Sigmoid colon (tissue), 7 donors: ENCODE results near the gene CHST2. TPM values are rescaled to one million over a fixed set of nuclear protein-coding genes. Genes with fewer than 3 reads are reported as not detected.
"Not testable (repeated sequence)": the region's sequence is repeated elsewhere in the genome, so short reads cannot be mapped to it uniquely, and the experiment has no call there.

Experiments
- DNase-seq: peaks from one replicate; pipeline ENCODE4 v3.0.0-alpha.2; 2019
- H3K27ac ChIP-seq, 4 donors: fragments of 200-600 bp; sonication (generic); one replicate each; pipeline ENCODE4 v1.5.1; 2016 to 2019; ENCODE audit warnings: mild to moderate bottlenecking in 1 of 4
- H3K27me3 ChIP-seq, 3 donors: fragments of 200-600 bp; sonication (generic); one replicate each; pipeline ENCODE4 v1.5.1; 2019; ENCODE audit warnings: mild to moderate bottlenecking in 1 of 3
- H3K36me3 ChIP-seq, 4 donors: fragments of 200-600 bp; sonication (generic); one replicate each; pipeline ENCODE4 v1.5.1; 2016 to 2019
- H3K4me1 ChIP-seq, 4 donors: fragments of 200-600 bp; sonication (generic); one replicate each; pipeline ENCODE4 v1.5.1; 2017 to 2019
- H3K4me3 ChIP-seq, 4 donors: fragments of 200-600 bp; sonication (generic); one replicate each; pipeline ENCODE4 v1.5.1; 2017 to 2019; ENCODE audit warnings: mild to moderate bottlenecking in 2 of 4, moderate library complexity in 1 of 4
- H3K9me3 ChIP-seq, 4 donors: fragments of 200-600 bp in 3 of 4; sonication (generic) in 3 of 4; one replicate each; pipeline versions ENCODE4 v1.5.1 to v1.6.1; 2013 to 2019
- EP300 ChIP-seq, 4 donors: sonication (generic); formaldehyde crosslinking; IDR thresholded peaks; one replicate each; pipeline ENCODE4 v1.6.1; 2017; ENCODE audit warnings: antibody characterized with exemption in 4 of 4
- POLR2A ChIP-seq, 2 donors: fragments of 450-650 bp; IDR thresholded peaks; one replicate each; pipeline ENCODE4 v1.6.1; 2016; ENCODE audit warnings: antibody characterized with exemption in 2 of 2, mild to moderate bottlenecking in 2 of 2, moderate library complexity in 2 of 2
- POLR2AphosphoS5 ChIP-seq, 4 donors: sonication (generic); formaldehyde crosslinking; IDR thresholded peaks; one replicate each; pipeline ENCODE4 v1.6.1; 2017; ENCODE audit warnings: antibody characterized with exemption in 4 of 4
- WGBS, 2 donors: extraction: QIAGEN DNeasy Blood & Tissue Kit; methylation state at CpG; one replicate each; pipeline ENCODE4 v1.1.7; 2013; 5-methylcytosine and 5-hydroxymethylcytosine counted together
- intact Hi-C: fragments of 100-400 bp; cut with DNase I; formaldehyde crosslinking; loops from one replicate; pipeline ENCODE4 v1.15.1; 2023
- polyA plus RNA-seq, 3 donors: library from polyadenylated mRNA; stranded (reverse); fragments of 200-250 nt; gene quantifications; one replicate each; pipeline ENCODE4 v1.2.3, GENCODE V29; 2013
- total RNA-seq, 4 donors: library from RNA; depleted of rRNA; stranded (reverse); fragments of >200 nt; gene quantifications; one replicate each; pipeline ENCODE4 v1.1.0, GENCODE V29; 2016
- TF ChIP-seq, protein P1 (sequence below), 4 experiments: fragments of 450-650 bp in 3 of 4; fragments of 200-600 bp in 1 of 4; IDR thresholded peaks; one replicate each; pipeline ENCODE4 v1.5.1; 2016 to 2019; ENCODE audit warnings: antibody characterized with exemption in 4 of 4, mild to moderate bottlenecking in 3 of 4, moderate library complexity in 2 of 4
- donor health status: healthy with polysubstance abuse.
- donor health status: Bipolar disorder and iron deficiency.
- donor health status: healthy.

Gene CHST2, protein sequence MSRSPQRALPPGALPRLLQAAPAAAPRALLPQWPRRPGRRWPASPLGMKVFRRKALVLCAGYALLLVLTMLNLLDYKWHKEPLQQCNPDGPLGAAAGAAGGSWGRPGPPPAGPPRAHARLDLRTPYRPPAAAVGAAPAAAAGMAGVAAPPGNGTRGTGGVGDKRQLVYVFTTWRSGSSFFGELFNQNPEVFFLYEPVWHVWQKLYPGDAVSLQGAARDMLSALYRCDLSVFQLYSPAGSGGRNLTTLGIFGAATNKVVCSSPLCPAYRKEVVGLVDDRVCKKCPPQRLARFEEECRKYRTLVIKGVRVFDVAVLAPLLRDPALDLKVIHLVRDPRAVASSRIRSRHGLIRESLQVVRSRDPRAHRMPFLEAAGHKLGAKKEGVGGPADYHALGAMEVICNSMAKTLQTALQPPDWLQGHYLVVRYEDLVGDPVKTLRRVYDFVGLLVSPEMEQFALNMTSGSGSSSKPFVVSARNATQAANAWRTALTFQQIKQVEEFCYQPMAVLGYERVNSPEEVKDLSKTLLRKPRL
- total RNA-seq (1 to 10 TPM; 1.8 to 4.4 (median 3.6) TPM), polyA plus RNA-seq (1 to 10 TPM in 1 of 3 donors, under 1 TPM in 2; 0.60 to 4.5 (median 0.92) TPM)

GRCh38 chr3:143119009-143119914, at the start of gene CHST2:
Gene CHST2 (plus strand): TSS chr3:143119771. CDS start chr3:143120817, 1,046 bp downstream.
- Histone ChIP-seq H3K27ac (peak within 1 kb of the TSS; percentile 41 to 79 (median 69)), H3K36me3 (no peaks in the 10 kb centered on the region), H3K4me3 (peak within 1 kb of the TSS; percentile 52 to 71 (median 62)), H3K9me3 (no peaks in the 10 kb centered on the region), H3K4me1 (peaks cover 0 to 26% (median 19%) of the 10 kb centered on the region in 4 donors), H3K27me3 (peaks cover 10 to 34% (median 25%) of the 10 kb centered on the region in 3 donors)
- TF ChIP-seq EP300 (IDR thresholded peaks at IDR 0.05) (no peak), POLR2AphosphoS5 (IDR thresholded peaks at IDR 0.05) (peak in 2 of 4 donors; percentile 18 to 37)
- 0 to 1% methylated on average over 102 of the region's 102 CpGs for WGBS, 2 donors
- peak; percentile 67 for DNase-seq
- intact Hi-C loops, result no loop called here

- peaks cover 0 to 15% (median 9%) of the 10 kb centered on the region in 4 donors for H3K4me1 ChIP-seq
- TF ChIP-seq POLR2A (IDR thresholded peaks at IDR 0.05), result no peak
- no peak for TF ChIP-seq EP300 (IDR thresholded peaks at IDR 0.05)
- H3K4me3 ChIP-seq, result no peak overlapping the region
- H3K9me3 ChIP-seq, result no peaks in the 10 kb centered on the region
- intact Hi-C loops, result no loop called here
- WGBS, 2 donors, result 65 to 77% methylated on average over 3 of the region's 3 CpGs
- no peaks in the 10 kb centered on the region for H3K36me3 ChIP-seq
- no peak for DNase-seq
- no peak overlapping the region for H3K27ac ChIP-seq
- H3K27me3 ChIP-seq, result no peaks in the 10 kb centered on the region
Observed at GRCh38 chr3:143070977-143071551, 48.5 kb upstream of the CHST2 start.

DNA sequence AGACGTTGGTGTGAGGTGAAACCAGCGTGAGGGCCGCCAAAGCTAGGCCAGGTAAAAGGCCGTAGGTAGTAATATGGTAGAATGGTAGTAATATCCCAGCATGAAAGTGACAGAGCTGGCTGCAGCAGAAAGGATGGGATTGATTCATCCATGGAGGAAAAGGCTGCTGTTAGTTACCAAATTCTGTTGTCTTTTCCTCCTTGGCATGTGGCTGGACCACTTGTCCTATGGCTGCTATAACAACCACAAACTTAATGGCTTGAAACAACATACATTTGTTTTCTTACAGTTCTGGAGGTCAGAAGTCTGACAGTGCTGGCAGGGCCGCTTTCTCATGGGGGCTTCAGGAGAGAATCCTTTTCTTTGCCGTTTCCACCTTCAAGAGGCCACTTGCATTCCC, 47.8 kb upstream of the CHST2 start:
- no peak for DNase-seq
- no peaks in the 10 kb centered on the region for H3K27me3 ChIP-seq
- intact Hi-C loops, result no loop called here
- no peaks in the 10 kb centered on the region for H3K36me3 ChIP-seq
- no peak for TF ChIP-seq EP300 (IDR thresholded peaks at IDR 0.05)
- no peak for TF ChIP-seq POLR2A (IDR thresholded peaks at IDR 0.05)
- no peak for TF ChIP-seq POLR2AphosphoS5 (IDR thresholded peaks at IDR 0.05)
- TF ChIP-seq, protein P1, sequence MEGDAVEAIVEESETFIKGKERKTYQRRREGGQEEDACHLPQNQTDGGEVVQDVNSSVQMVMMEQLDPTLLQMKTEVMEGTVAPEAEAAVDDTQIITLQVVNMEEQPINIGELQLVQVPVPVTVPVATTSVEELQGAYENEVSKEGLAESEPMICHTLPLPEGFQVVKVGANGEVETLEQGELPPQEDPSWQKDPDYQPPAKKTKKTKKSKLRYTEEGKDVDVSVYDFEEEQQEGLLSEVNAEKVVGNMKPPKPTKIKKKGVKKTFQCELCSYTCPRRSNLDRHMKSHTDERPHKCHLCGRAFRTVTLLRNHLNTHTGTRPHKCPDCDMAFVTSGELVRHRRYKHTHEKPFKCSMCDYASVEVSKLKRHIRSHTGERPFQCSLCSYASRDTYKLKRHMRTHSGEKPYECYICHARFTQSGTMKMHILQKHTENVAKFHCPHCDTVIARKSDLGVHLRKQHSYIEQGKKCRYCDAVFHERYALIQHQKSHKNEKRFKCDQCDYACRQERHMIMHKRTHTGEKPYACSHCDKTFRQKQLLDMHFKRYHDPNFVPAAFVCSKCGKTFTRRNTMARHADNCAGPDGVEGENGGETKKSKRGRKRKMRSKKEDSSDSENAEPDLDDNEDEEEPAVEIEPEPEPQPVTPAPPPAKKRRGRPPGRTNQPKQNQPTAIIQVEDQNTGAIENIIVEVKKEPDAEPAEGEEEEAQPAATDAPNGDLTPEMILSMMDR (IDR thresholded peaks at IDR 0.05), result no peak
- no peak overlapping the region for H3K4me3 ChIP-seq
- peaks cover 0 to 8% (median 5%) of the 10 kb centered on the region in 4 donors for H3K4me1 ChIP-seq
- no peaks in the 10 kb centered on the region for H3K9me3 ChIP-seq
- H3K27ac ChIP-seq, result no peak overlapping the region
- 90 to 93% methylated on average over 6 of the region's 6 CpGs for WGBS, 2 donors

DNA sequence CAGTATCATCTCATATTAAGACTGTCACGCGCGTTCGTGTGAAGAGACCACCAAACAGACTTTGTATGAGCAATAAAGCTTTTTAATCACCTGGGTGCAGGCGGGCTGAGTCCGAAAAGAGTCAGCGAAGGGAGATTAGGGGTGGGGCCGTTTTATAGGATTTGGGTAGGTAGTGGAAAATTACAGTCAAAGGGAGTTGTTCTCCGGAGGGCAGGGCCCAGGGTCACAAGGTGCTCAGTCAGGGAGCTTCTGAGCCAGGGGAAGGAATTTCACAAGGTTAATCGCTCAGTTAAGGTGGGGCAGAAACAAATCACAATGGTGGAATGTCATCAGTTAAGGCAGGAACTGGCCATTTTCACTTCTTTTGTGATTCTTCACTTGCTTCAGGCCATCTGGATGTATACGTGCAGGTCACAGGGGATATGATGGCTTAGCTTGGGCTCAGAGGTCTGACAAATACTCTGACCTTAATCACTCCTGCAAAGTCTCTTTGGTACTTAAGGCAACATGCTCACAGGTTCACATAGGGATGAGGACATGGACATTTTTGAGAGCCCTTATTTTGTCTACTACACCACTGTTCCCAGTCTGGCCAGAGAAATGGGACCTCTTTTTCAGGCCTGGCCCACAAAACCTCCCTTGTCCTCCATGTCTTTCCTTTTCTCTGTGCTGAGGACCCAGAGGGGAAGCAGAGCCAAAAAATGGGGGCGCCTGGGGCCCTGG, 47.1 kb upstream of the CHST2 start:
- H3K9me3 ChIP-seq, H3K4me1 ChIP-seq, H3K27ac ChIP-seq, H3K27me3 ChIP-seq, DNase-seq, H3K36me3 ChIP-seq, intact Hi-C loops, H3K4me3 ChIP-seq: not testable (repeated sequence)
- WGBS, 2 donors, result 41 to 77% methylated on average over 12 of the region's 12 CpGs

DNA sequence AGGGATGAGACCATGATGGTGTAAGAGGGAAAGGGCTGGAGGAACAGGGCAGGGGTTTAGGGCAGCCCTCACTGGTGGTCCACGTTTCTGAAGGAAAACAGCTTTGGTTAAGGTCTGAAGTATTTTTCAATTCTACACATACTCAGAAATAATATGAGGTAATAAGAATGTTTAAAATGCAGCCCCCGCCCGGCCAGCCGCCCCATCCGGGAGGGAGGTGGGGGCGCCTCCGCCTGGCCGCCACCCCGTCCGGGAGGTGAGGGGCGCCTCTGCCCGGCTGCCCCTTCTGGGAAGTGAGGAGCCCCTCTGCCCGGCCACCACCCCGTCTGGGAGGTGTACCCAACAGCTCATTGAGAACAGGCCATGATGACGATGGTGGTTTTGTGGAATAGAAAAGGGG, 46.0 kb upstream of the CHST2 start:
- H3K27me3 ChIP-seq, H3K36me3 ChIP-seq, H3K4me1 ChIP-seq, DNase-seq, H3K27ac ChIP-seq, H3K4me3 ChIP-seq, intact Hi-C loops, H3K9me3 ChIP-seq: not testable (repeated sequence)
- WGBS, 2 donors, result 90 to 95% methylated on average over 14 of the region's 15 CpGs

GRCh38 chr3:143073983-143074382, 45.6 kb upstream of the CHST2 start:
- intact Hi-C loops, H3K36me3 ChIP-seq, DNase-seq, H3K9me3 ChIP-seq, H3K4me3 ChIP-seq, H3K4me1 ChIP-seq, H3K27ac ChIP-seq, H3K27me3 ChIP-seq: not testable (repeated sequence)
- WGBS, 2 donors, result 88 to 91% methylated on average over 5 of the region's 5 CpGs
